ENCODE data around the gene FARP1.

DNA sequence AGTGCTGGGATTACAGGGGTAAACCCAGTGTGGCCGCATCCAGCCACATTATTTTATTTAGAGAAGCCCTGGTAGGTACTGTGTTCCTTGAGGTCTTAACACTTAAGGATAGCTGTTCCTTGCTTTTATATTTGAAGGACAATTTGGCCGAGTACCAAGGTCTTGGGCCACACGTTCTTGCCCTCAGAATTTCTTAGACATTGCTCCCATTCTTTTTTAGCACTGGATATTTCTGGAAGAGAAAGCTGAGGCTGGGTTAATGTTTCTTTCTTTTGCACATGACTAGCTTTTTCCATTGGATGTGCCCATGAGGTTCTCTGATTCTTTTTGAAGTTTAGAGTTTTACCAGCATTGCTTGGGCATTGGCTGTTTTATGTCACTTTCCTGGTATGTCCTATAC, 39.7 kb downstream of the FARP1 start:
- TF ChIP-seq POLR2AphosphoS5 (IDR thresholded peaks at IDR 0.05; ENCODE audit: borderline replicate concordance, low read depth, low read length) (no peak), EZH2 (IDR thresholded peaks at IDR 0.05) (no peak), FOXP2 (optimal IDR thresholded peaks at IDR 0.05; ENCODE audit: control extremely low read depth, extremely low read length, insufficient read depth) (no peak)

Measured in SK-N-MC (cell line).